ENCODE results near the gene APIP.

DNA sequence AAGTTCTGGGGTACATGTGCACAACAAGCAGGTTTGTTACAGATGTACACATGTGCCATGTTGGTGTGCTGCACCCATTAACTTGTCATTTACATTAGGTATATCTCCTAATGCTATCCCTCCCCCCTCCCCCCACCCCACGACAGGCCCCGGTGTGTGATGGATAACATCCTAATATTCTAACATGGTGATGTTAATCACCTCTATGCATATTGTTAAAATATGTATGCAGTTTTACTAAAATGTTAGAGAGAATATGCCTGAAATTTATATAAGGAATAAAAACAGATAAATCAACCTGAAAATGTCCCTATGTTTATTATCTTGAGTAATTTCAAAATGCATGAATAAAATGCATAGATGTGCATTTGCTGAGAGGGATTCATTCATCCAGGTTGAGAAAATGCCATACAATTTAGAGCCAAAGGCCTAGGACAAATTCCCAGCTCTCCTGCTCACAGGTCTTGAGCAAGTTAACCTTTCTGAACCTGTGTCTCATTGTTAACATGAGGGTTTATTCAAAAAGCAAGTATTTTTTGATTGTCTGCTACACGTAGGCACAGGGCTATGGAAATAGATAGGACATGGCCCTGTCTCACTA is 38.7 kb downstream of the APIP start:
- TF ChIP-seq POLR2AphosphoS5 (IDR thresholded peaks at IDR 0.05; ENCODE audit: low read depth, low read length) (no peak), CTCF (IDR thresholded peaks at IDR 0.05; ENCODE audit: control extremely low read depth in 1 of 3, insufficient read depth in 1 of 3, low read depth in 1 of 3, low read length in 3 of 3) (no peak), EZH2 (IDR thresholded peaks at IDR 0.05; ENCODE audit: low read depth, low read length, severe bottlenecking) (no peak), CTBP2 (IDR thresholded peaks at IDR 0.05; ENCODE audit: borderline replicate concordance, insufficient read depth, insufficient read length, low read length) (no peak), ASH2L (IDR thresholded peaks at IDR 0.05; ENCODE audit: low read length) (no peak)
